Measurements from ENCODE around the gene TMEM270.

- TF ChIP-seq SP1 (IDR thresholded peaks at IDR 0.05; ENCODE audit: low read depth, low read length) (no peak), CTCF (IDR thresholded peaks at IDR 0.05; ENCODE audit: control extremely low read depth in 1 of 3, insufficient read depth in 1 of 3, low read depth in 1 of 3, low read length in 3 of 3) (no peak), HDAC2 (IDR thresholded peaks at IDR 0.05; ENCODE audit: borderline replicate concordance in 1 of 2, low read depth in 2 of 2, low read length in 2 of 2) (no peak), RFX5 (IDR thresholded peaks at IDR 0.05; ENCODE audit: borderline replicate concordance, low read depth, low read length) (no peak), JUND (IDR thresholded peaks at IDR 0.05; ENCODE audit: low read length) (no peak), EP300 (IDR thresholded peaks at IDR 0.05; ENCODE audit: borderline replicate concordance in 1 of 2, low read depth in 2 of 2, low read length in 2 of 2) (no peak), EZH2 (IDR thresholded peaks at IDR 0.05; ENCODE audit: low read depth, low read length, severe bottlenecking) (no peak), BCL11A (IDR thresholded peaks at IDR 0.05; ENCODE audit: low read depth in 2 of 2, low read length in 2 of 2) (no peak), SP2 (IDR thresholded peaks at IDR 0.05; ENCODE audit: low read length) (no peak), RAD21 (IDR thresholded peaks at IDR 0.05 in 1 of 2, conservative IDR thresholded peaks at IDR 0.05 in 1 of 2; ENCODE audit: low read depth in 2 of 2, low read length in 2 of 2) (no peak), POLR2A (IDR thresholded peaks at IDR 0.05; ENCODE audit: control extremely low read depth in 1 of 2, low read depth in 2 of 2, low read length in 2 of 2) (no peak), EGR1 (IDR thresholded peaks at IDR 0.05; ENCODE audit: borderline replicate concordance, low read depth, low read length) (no peak), GTF2F1 (IDR thresholded peaks at IDR 0.05; ENCODE audit: borderline replicate concordance, low read depth, low read length) (no peak), KDM1A (IDR thresholded peaks at IDR 0.05; ENCODE audit: borderline replicate concordance, low read length) (no peak)
Observed at GRCh38 chr7:73817121-73817520, 43.8 kb upstream of the TMEM270 start.
